GM21786 (cell line): Measurements from ENCODE around the gene BACH2.

Experiments used
- ATAC-seq: cut with Tn5 transposase; IDR thresholded peaks from one replicate; pipeline ENCODE4 v1.9.1; 2021; ENCODE audit not compliant: unreplicated experiment

Gene BACH2

DNA sequence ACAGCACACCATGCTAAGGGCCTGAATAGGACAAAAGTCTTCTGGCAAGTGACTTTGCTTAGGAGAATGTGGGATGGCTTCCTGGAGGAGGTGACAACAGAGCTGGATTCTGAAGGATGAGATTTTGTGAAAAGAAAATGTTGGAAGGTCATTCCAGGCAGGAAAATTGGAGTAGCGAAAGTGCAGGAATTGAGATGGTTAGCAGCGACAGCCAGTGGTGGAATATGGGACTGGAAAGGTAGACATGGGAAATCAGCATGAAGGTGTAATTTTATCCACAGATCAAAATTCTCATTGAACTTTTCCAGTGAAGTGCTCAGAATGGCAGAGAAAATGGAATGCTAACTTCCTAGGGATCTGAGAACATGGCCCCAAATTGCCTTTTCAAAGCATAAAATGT lies 5.7 kb upstream of the BACH2 start:
- ATAC-seq, result no peak

GRCh38 chr6:90301816-90302215 lies 5.2 kb upstream of the BACH2 start:
- ATAC-seq, result no peak

GRCh38 chr6:90298459-90299053 lies 1.9 kb upstream of the BACH2 start:
- no peak for ATAC-seq

DNA sequence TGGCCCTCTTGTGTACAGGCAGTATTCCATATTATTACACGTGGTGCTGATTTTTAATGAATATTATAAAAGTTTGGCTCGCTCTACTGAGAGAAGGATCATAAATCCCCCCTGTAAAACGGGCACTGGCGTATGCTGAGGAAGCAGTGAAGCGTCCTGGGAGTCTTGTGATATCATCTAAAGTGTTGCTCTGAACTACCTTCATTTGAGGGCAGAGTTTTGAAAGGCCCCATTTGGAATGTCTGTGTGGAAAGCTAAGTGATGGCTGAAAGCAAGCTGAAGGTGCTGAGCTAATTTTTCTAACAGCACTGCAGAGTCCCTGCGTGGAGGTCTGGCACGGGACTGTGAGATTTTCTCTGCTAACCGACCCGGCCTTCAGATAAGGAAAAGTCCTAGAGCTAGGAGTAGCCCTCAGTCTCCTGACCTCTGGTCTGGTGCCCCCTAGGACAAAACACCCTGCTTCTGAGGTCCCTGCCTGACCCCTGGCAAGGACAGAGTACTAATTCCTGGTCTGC lies 1.3 kb upstream of the BACH2 start:
- ATAC-seq, result no peak

- no peak for ATAC-seq
These were observed 648 bp upstream of the BACH2 start for GRCh38 chr6:90297115-90297866.

DNA sequence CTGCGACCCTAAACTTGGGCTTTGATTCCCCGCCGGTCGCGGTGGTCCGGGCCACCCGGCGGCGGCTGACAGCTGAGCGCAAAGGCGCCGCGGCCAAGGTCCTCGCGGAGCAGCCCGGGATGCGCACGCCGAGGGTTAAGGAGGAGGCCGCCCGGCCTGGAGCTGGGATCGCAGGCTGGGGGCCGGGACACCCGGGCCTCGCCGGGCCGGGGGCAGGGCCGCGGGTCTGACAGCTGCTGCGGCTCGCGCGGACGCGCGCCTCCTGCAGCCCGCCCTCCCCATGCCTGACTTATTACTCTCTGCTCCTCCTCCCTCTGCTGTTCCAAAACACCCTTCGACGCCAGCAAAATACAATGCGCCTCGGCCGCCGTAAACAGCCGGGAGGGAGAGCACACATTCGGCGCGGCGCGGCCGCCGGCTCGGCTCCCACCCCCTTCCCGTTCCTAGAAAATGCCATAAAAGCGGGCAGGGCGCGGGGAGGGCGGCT lies 746 bp downstream of the BACH2 start:
- peak; percentile 38 for ATAC-seq

DNA sequence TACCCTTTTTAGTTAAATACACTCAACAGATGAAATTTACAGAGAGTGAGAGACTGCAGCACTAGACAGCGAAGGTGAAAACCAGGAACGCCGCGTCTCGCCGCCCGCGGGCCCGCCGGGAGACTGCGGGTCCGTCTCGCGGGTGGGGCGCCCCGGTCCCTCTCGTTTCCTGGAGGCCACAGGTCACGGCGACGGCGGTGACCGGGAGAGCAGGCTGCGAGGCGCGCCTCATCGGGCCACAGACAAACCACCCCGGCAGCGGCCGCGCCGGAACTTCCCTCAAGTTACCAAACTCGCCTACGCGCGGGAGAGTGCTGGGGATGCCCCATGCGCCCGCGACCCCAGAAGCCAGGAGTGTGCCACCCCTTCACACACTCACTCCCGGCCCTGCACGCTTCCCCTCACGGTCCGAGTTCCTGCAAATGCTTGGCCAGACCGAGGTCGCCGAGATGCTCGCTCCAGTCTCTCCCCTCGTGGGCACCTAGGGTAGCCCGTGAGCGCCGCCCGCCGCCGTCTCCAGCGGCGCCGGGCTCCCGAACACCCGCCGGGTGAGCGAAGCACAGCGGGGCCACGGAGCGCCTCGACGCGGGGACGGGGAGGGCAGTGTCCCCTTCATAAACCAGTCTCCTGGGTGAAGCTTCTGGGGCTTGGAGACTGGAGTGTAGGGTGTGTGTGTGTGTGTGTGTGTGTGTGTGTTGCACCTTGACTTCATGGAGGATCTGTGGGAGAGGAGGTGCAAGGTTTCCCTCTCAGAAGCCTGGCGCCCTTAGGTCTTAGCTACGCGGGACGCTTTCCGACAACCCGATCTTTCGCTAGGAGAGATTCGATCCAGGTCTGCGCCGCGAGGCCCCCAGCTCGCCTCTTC lies 1.4 kb downstream of the BACH2 start:
- ATAC-seq, result no peak

DNA sequence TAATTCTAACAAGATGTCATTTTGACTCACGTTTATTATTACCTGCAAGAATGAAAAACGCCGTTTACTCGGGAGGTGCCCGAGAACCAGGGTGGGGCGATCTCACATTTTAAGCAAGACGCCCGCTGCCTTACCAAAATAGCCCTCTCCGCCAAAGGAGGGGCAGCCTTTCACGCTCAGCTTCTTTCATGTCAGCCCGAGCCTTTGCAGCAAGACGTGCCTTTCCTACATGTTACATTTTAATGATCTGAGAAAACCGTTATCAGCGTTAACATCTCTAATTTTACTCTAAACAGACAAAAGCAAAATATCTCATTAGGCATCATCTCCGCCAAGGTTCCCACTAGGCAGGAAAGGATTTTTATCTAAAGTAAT lies 2.0 kb downstream of the BACH2 start:
- no peak for ATAC-seq

DNA sequence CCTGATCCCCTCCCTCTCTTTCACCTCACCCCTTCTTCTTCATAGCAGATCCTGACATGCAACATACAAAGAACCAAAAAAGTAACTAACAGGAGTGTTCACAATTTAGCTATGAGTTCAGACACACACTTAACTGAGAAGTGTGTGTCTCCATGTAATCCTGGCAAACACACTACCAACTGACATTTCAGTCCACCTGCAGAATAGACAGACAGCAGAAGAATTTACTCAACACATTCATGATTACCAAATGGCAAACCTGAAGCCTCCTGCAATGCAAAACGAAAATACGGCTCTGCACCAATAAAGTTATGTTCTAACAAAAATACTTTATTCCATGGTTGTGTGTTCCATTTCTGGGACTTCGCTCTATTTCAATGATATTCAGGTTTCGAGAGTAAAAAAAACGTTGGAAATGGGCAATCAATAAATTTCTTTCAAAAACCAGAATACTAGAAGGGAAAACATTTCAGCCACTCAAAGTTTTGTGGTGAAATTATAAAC lies 2.6 kb downstream of the BACH2 start:
- no peak for ATAC-seq

DNA sequence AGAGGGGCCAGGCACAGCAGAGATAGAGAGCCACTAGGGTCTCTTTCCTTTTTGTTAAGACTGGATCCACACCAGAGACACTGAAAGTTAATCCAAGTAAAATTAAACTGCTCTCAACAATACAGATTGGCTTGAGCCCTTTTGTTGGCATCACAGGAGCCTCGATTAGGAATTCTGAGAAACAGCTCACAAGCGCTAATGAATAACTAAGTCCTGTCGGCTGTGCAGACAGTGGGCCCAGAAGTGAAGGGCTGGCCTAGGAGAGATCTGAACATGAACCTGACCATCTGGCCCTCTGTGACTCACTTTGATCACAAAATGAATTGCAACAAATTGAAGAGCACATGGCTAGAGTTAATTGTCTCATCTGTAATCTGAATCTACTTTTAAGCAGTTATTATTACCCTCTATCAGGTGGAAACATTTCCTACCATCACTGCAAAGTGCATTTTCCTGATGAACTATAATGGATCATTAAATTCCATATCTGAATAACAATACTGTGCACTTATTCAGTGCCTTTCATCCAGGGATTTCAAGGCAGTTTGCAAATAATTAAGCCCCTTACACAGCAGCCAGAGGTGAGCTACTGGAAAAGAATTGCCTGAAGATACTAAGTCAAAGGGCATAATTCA lies 3.2 kb downstream of the BACH2 start:
- ATAC-seq, result no peak

GRCh38 chr6:90291565-90291964 lies 5.1 kb downstream of the BACH2 start:
- no peak for ATAC-seq

GRCh38 chr6:90290811-90291420 lies 5.7 kb downstream of the BACH2 start:
- ATAC-seq, result no peak

DNA sequence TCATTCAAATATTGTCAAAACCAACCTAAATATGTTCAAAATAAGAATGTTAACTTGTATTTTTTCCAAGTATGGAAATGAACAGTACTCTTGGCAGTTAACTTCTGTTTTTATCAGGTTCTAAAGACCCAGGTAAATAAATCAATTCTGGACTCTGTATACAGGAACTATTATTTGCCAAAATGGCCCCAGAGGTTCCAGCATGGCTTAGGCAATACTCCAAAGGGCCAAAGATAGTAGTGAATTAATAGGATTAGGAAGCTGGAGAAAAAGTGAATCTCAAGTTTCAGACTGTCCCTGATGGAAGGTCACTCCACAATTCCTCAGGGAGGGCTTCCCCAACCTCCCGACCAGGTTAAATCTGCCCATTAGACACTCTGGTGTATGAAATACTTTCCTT lies 6.7 kb downstream of the BACH2 start:
- ATAC-seq, result no peak

- ATAC-seq, result no peak
These were observed 8.2 kb downstream of the BACH2 start for GRCh38 chr6:90288404-90288803.

DNA sequence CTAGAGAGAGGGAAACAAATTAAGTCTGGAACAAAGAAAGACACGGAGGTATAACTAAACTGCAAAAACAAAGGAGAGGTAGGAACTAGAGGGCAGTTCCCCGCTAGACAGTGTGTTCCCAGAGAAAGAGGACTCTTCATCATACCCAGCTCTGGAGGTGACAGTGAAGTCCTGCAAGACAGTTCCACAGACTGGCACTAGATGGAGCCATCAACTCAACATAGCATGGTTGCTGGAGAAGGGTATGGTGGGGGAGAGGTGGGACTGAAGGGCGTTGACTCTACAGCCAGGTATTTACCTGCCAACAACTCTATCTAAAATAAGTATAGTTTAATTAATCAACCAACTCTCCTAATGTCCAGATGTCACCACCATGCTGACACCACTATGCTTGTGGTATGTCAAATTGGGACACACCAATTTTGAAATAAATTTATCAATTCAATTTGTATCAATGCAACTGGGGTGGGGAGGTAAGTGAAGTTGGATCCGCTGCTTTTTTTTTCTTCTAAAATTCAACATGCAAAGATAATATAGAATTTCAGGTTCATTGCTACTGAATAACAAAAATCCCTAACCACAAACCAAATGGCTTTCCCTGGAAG lies 9.7 kb downstream of the BACH2 start:
- ATAC-seq, result no peak

- peak; percentile 61 for ATAC-seq
These were observed 10.8 kb downstream of the BACH2 start for GRCh38 chr6:90285611-90286381.

- ATAC-seq, result peak; percentile 32
These were observed 11.6 kb downstream of the BACH2 start for GRCh38 chr6:90285042-90285481.

DNA sequence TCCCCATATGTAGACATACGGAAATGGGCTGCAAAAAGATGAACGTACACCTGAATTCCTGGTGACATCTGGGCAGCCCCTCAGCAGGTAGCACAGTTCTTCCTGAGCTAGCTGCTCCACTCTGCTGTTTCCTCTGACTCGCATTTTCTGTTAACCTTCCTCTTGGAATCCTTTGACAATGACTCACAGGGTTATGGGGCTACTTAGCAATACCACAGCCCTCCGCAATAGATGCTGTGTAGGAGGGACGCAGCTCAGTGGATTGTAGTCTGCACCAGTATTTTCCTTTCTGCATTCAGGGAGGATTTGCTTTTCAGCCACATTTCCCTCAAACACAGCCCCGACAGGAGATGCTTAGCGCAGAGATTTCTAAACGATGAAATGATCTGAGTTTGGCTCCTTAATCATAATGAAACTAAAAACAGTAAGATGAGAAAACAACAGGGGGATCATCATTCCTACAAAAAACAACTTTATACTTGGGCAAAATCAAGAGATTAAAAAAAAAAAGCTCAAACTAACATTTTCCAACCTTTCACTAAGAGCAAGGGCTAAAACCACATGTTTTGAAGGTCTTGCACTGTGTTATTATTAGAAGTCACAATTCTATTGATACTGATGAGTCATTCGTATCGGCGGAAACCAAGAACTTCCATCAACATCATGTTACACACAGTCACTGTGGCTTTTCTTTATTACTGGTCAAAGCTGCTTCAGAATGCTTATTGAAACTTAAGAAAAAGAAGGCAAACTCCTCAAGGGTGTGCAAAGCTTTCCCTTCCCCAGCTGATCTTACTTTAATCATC lies 12.2 kb downstream of the BACH2 start:
- peak; percentile 79 for ATAC-seq
